H9 (cell line): ENCODE data around the gene ATF4. TPM values are rescaled to one million over a fixed set of nuclear protein-coding genes. Genes with fewer than 3 reads are reported as not detected.
A peak's percentile ranks its signal among the peaks of the same experiment; 100 is the strongest.

ENCODE experiments used
- DNase-seq: peaks from one replicate; pipeline ENCODE4 v3.0.0-alpha.2; 2017
- H2AFZ ChIP-seq: one replicate; pipeline ENCODE4 v1.6.1; 2013; ENCODE audit warnings: mild to moderate bottlenecking, low read length, control low read depth, moderate library complexity
- H2AK5ac ChIP-seq: 2 replicates; pipeline ENCODE4 v1.6.1; 2013; ENCODE audit warnings: low read length, control low read depth, mixed read lengths; ENCODE audit not compliant: insufficient read length
- H2BK120ac ChIP-seq: one replicate; pipeline ENCODE4 v1.6.1; 2013; ENCODE audit warnings: low read depth, mild to moderate bottlenecking, low read length, control low read depth, inconsistent platforms; ENCODE audit not compliant: poor library complexity, severe bottlenecking
- H2BK12ac ChIP-seq: 2 replicates; pipeline ENCODE4 v1.6.1; 2013; ENCODE audit warnings: low read length, control low read depth, mixed read lengths, low read depth; ENCODE audit not compliant: insufficient read length
- H2BK15ac ChIP-seq: 2 replicates; pipeline ENCODE4 v1.6.1; 2013; ENCODE audit warnings: low read depth, low read length, control low read depth
- H2BK20ac ChIP-seq: one replicate; pipeline ENCODE4 v1.6.1; 2013; ENCODE audit warnings: low read depth, mild to moderate bottlenecking, low read length, control low read depth, inconsistent platforms; ENCODE audit not compliant: poor library complexity, severe bottlenecking
- H2BK5ac ChIP-seq: 2 replicates; pipeline ENCODE4 v1.6.1; 2013; ENCODE audit warnings: low read length, control low read depth, mixed read lengths; ENCODE audit not compliant: insufficient read length
- H3K14ac ChIP-seq: 2 replicates; pipeline ENCODE4 v1.6.1; 2013; ENCODE audit warnings: low read length, control low read depth; ENCODE audit not compliant: insufficient read depth
- H3K18ac ChIP-seq: 2 replicates; pipeline ENCODE4 v1.6.1; 2013; ENCODE audit warnings: low read depth, mild to moderate bottlenecking, mixed read lengths, low read length, control low read depth; ENCODE audit not compliant: insufficient read length
- H3K23ac ChIP-seq: 2 replicates; pipeline ENCODE4 v1.6.1; 2013; ENCODE audit warnings: low read length, control low read depth, mixed read lengths, low read depth; ENCODE audit not compliant: insufficient read length
- H3K23me2 ChIP-seq: 2 replicates; pipeline ENCODE4 v1.6.1; 2013; ENCODE audit warnings: low read depth, mild to moderate bottlenecking, mixed read lengths, low read length, control low read depth; ENCODE audit not compliant: insufficient read length, poor library complexity, severe bottlenecking
- H3K27ac ChIP-seq: 2 replicates; pipeline ENCODE4 v1.5.1; 2013; ENCODE audit warnings: low read length, control low read depth, mixed read lengths, low read depth; ENCODE audit not compliant: insufficient read length
- H3K27me3 ChIP-seq: 2 replicates; pipeline ENCODE4 v1.6.1; 2013; ENCODE audit warnings: low read length, control low read depth, inconsistent platforms; ENCODE audit not compliant: insufficient read depth
- H3K4ac ChIP-seq: 2 replicates; pipeline ENCODE4 v1.6.1; 2013; ENCODE audit warnings: low read depth, mild to moderate bottlenecking, control low read depth, inconsistent platforms, low read length, moderate library complexity
- H3K4me1 ChIP-seq: 2 replicates; pipeline ENCODE4 v1.6.1; 2013; ENCODE audit warnings: low read length, control low read depth, inconsistent platforms; ENCODE audit not compliant: insufficient read depth
- H3K4me2 ChIP-seq: 2 replicates; pipeline ENCODE4 v1.6.1; 2013; ENCODE audit warnings: low read length, control low read depth, mixed read lengths; ENCODE audit not compliant: insufficient read length, insufficient read depth
- H3K56ac ChIP-seq: 2 replicates; pipeline ENCODE4 v1.6.1; 2013; ENCODE audit warnings: low read depth, mild to moderate bottlenecking, mixed read lengths, low read length, control low read depth; ENCODE audit not compliant: insufficient read length
- H3K79me1 ChIP-seq: 2 replicates; pipeline ENCODE4 v1.6.1; 2013; ENCODE audit warnings: low read depth, mild to moderate bottlenecking, moderate library complexity, low read length, control low read depth, inconsistent platforms; ENCODE audit not compliant: insufficient read depth, poor library complexity, severe bottlenecking
- H3K79me2 ChIP-seq: 2 replicates; pipeline ENCODE4 v1.6.1; 2013; ENCODE audit warnings: low read length, control low read depth, inconsistent platforms; ENCODE audit not compliant: insufficient read depth
- H3K9ac ChIP-seq: 2 replicates; pipeline ENCODE4 v1.6.1; 2013; ENCODE audit warnings: low read length, control low read depth, mixed read lengths; ENCODE audit not compliant: insufficient read length; ENCODE audit errors: extremely low read depth
- H3K9me3 ChIP-seq: one replicate; pipeline ENCODE4 v1.6.1; 2013; ENCODE audit warnings: low read depth, low read length, inconsistent platforms; ENCODE audit not compliant: control insufficient read depth
- H3T11ph ChIP-seq: one replicate; pipeline ENCODE4 v1.6.1; 2013; ENCODE audit warnings: mild to moderate bottlenecking, low read length, control low read depth, inconsistent platforms
- H4K20me1 ChIP-seq: one replicate; pipeline ENCODE4 v1.6.1; 2013; ENCODE audit not compliant: control insufficient read depth, insufficient read length, insufficient read depth
- H4K5ac ChIP-seq: 2 replicates; pipeline ENCODE4 v1.6.1; 2013; ENCODE audit warnings: low read depth, mild to moderate bottlenecking, mixed read lengths, low read length, control low read depth; ENCODE audit not compliant: insufficient read length
- H4K8ac ChIP-seq: replicated peaks from 2 replicates; pipeline ENCODE4 v1.6.1; 2013; ENCODE audit warnings: low read length, control low read depth, mixed read lengths, low read depth; ENCODE audit not compliant: insufficient read length
- H4K91ac ChIP-seq: 2 replicates; pipeline ENCODE4 v1.6.1; 2013; ENCODE audit warnings: low read depth, mild to moderate bottlenecking, moderate library complexity, mixed read lengths, low read length, control low read depth; ENCODE audit not compliant: insufficient read length
- H3K27ac Mint-ChIP-seq, 3 experiments: 2 replicates in 2 of 3; 3 replicates in 1 of 3; pipeline ENCODE4 v1.8.0; 2020 to 2021; ENCODE audit warnings: mixed read lengths in 3 of 3, mild to moderate bottlenecking in 1 of 3, moderate library complexity in 1 of 3
- H3K27me3 Mint-ChIP-seq: 2 replicates; pipeline ENCODE4 v1.8.0; 2021; ENCODE audit warnings: low read depth, mild to moderate bottlenecking, moderate library complexity, mixed read lengths
- H3K36me3 Mint-ChIP-seq, 3 experiments: 2 replicates in 2 of 3; 3 replicates in 1 of 3; pipeline ENCODE4 v1.8.0; 2020 to 2021; ENCODE audit warnings: low read depth in 3 of 3, mixed read lengths in 3 of 3; ENCODE audit not compliant: insufficient read depth in 1 of 3
- H3K4me1 Mint-ChIP-seq, 2 experiments: 2 replicates each; pipeline ENCODE4 v1.8.0; 2020; ENCODE audit warnings: mixed read lengths in 2 of 2
- H3K4me3 Mint-ChIP-seq, 2 experiments: 2 replicates in 1 of 2; 3 replicates in 1 of 2; pipeline ENCODE4 v1.8.0; 2020 to 2021; ENCODE audit warnings: mild to moderate bottlenecking in 2 of 2, mixed read lengths in 2 of 2, moderate library complexity in 1 of 2
- H3K9me3 Mint-ChIP-seq, 2 experiments: 2 replicates in 1 of 2; 3 replicates in 1 of 2; pipeline ENCODE4 v1.8.0; 2020; ENCODE audit warnings: mild to moderate bottlenecking in 2 of 2, mixed read lengths in 2 of 2, moderate library complexity in 1 of 2
- WGBS: extraction: QIAGEN DNeasy Blood & Tissue Kit; methylation state at CpG from one replicate; pipeline ENCODE4 v1.1.7; 2013; ENCODE audit warnings: missing lambda C conversion rate, low lambda C conversion rate, mixed read lengths; ENCODE audit not compliant: insufficient read length; ENCODE audit errors: extremely low coverage; 5-methylcytosine and 5-hydroxymethylcytosine counted together
- total RNA-seq: library from RNA; stranded (reverse); gene quantifications from 2 replicates; pipeline ENCODE4 v1.2.1, GENCODE V29; 2021
- TF ChIP-seq, protein P1 (sequence below): fragments of 200-600 bp; sonication (generic); conservative IDR thresholded peaks from 3 replicates; pipeline ENCODE4 v1.8.0; 2021; ENCODE audit warnings: antibody characterized with exemption, mild to moderate bottlenecking

The ATF4 gene
- total RNA-seq, 1 experiment from 2014 or later: 455 TPM

DNA sequence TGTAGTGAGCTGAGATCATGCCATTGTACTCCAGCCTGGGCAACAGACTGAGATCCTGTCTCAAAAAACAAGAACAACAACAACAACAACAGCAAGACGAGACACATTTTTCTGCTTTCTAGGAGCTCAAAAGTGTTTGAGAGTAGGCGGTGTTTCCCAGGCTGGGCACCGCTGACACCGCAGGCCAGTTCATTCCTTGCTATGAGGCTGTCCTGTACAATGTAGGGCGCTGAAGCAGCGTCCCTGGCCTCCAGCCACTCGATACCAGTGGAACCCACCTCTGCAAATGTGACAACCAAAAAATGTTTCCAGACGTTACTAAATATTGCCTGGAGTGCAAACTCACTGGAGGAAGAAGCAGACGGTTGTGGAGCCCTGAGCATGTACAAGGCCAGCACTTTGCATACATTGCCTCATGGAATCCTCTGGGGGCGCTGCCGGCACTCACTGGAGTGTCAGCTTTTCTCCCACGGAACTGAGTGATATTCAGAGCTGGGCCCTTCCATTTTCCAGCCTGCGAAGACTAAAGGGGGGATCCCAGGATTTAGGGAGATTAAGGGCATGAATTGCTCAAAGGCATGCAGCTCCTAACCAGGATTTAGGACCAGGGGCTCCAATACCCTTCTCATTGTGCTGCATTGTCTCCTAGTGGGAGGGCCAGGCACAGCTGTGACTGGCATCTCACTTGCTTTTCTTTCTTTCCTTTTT, 24.1 kb upstream of the ATF4 start:
- Histone ChIP-seq H3K9ac (no peak overlapping the region), H3K14ac (no peak overlapping the region; the same call in 1 of the 2 replicates), H3K9me3 (no peaks in the 10 kb centered on the region), H2BK20ac (no peak overlapping the region), H4K5ac (no peak overlapping the region), H3K56ac (no peak overlapping the region), H4K20me1 (no peaks in the 10 kb centered on the region), H2BK15ac (no peak overlapping the region), H3K79me2 (no peaks in the 10 kb centered on the region), H2BK5ac (no peak overlapping the region), H3K23ac (no peak overlapping the region), H3K4me2 (no peak overlapping the region), H3T11ph (no peak overlapping the region), H3K4me1 (no peaks in the 10 kb centered on the region), H3K23me2 (no peaks in the 10 kb centered on the region), H2AK5ac (no peak overlapping the region), H4K8ac (no peak overlapping the region), H2BK12ac (no peak overlapping the region), H4K91ac (no peak overlapping the region), H2BK120ac (no peak overlapping the region), H3K27me3 (peaks cover 8% of the 10 kb centered on the region), H3K79me1 (no peaks in the 10 kb centered on the region), H3K4ac (no peak overlapping the region), H3K27ac (no peak overlapping the region), H3K18ac (no peak overlapping the region), H2AFZ (no peak overlapping the region)
- Mint-ChIP-seq H3K27me3 (peaks cover 89% of the 10 kb centered on the region), H3K4me1 (peaks cover 0 to 2% of the 10 kb centered on the region in 2 experiments; a peak in 1 of 4 replicates), H3K36me3 (no peaks in the 10 kb centered on the region; a peak in 1 of 7 replicates), H3K9me3 (peaks cover 0 to 3% of the 10 kb centered on the region in 2 experiments; a peak in 1 of 5 replicates), H3K4me3 (no peak overlapping the region), H3K27ac (no peak overlapping the region)
- no CpG with 5 or more reads among the region's 13 CpGs for WGBS
- peak; percentile 77 for DNase-seq
- TF ChIP-seq, protein P1, sequence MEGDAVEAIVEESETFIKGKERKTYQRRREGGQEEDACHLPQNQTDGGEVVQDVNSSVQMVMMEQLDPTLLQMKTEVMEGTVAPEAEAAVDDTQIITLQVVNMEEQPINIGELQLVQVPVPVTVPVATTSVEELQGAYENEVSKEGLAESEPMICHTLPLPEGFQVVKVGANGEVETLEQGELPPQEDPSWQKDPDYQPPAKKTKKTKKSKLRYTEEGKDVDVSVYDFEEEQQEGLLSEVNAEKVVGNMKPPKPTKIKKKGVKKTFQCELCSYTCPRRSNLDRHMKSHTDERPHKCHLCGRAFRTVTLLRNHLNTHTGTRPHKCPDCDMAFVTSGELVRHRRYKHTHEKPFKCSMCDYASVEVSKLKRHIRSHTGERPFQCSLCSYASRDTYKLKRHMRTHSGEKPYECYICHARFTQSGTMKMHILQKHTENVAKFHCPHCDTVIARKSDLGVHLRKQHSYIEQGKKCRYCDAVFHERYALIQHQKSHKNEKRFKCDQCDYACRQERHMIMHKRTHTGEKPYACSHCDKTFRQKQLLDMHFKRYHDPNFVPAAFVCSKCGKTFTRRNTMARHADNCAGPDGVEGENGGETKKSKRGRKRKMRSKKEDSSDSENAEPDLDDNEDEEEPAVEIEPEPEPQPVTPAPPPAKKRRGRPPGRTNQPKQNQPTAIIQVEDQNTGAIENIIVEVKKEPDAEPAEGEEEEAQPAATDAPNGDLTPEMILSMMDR: peak; percentile 80
